SJSA1 (cell line): ENCODE measurements around the gene EEF1AKMT2. TPM values are rescaled to one million over a fixed set of nuclear protein-coding genes. Genes with fewer than 3 reads are reported as not detected.
A peak's percentile ranks its signal among the peaks of the same experiment; 100 is the strongest.
"Not testable (repeated sequence)": the region's sequence is repeated elsewhere in the genome, so short reads cannot be mapped to it uniquely, and the experiment has no call there.

Experiments used
- DNase-seq, 2 experiments: peaks; one replicate each; pipeline ENCODE4 v3.0.0-alpha.2; 2015 to 2020; ENCODE audit warnings: low spot score in 2 of 2, low read depth in 1 of 2
- H3K27ac ChIP-seq: fragments of 250-450 bp; sonication (Bioruptor Pico); 2 replicates; pipeline ENCODE4 v1.5.1; 2020; ENCODE audit warnings: mild to moderate bottlenecking, moderate library complexity
- H3K27me3 ChIP-seq: fragments of 250-450 bp; sonication (Bioruptor Pico); replicated peaks from 2 replicates; pipeline ENCODE4 v1.5.1; 2020; ENCODE audit warnings: mild to moderate bottlenecking, moderate library complexity
- H3K36me3 ChIP-seq: fragments of 250-450 bp; sonication (Bioruptor Pico); 2 replicates; pipeline ENCODE4 v1.5.1; 2020; ENCODE audit warnings: mild to moderate bottlenecking
- H3K4me1 ChIP-seq: fragments of 250-450 bp; sonication (Bioruptor Pico); replicated peaks from 2 replicates; pipeline ENCODE4 v1.6.1; 2021; ENCODE audit warnings: mild to moderate bottlenecking
- H3K4me3 ChIP-seq: fragments of 250-450 bp; sonication (Bioruptor Pico); 2 replicates; pipeline ENCODE4 v1.5.1; 2020; ENCODE audit warnings: mild to moderate bottlenecking
- H3K9me3 ChIP-seq: fragments of 250-450 bp; sonication (Bioruptor Pico); replicated peaks from 2 replicates; pipeline ENCODE4 v1.5.1; 2020; ENCODE audit warnings: mild to moderate bottlenecking
- total RNA-seq: library from RNA; depleted of rRNA; stranded (reverse); fragments of >200 nt; shearing (Covaris generic); gene quantifications from 2 replicates; pipeline ENCODE4 v1.2.3, GENCODE V29; 2014

Gene EEF1AKMT2
- total RNA-seq, 1 experiment from 2014 or later = 53.0 TPM

DNA sequence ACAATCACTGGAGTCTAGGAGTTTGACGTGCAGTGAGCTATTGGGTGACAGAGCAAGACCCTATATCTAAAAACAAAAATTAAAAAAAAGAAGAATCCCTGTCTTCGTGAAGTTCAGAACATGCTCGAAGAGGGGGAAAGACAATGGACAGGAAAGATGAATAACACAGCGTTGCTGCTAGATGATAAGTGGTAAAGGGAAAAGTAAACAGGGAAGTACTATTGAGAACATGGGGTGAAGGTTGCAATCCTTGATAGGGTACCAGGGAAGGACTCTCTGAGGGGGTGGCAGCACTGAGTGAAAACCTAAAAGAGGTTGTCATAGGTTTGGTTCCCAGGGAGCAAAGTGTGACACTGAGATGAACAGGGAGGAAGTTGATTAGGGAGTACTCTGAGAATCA is 7.1 kb upstream of the EEF1AKMT2 start:
- peaks cover 5% of the 10 kb centered on the region for H3K36me3 ChIP-seq
- DNase-seq = no peak

DNA sequence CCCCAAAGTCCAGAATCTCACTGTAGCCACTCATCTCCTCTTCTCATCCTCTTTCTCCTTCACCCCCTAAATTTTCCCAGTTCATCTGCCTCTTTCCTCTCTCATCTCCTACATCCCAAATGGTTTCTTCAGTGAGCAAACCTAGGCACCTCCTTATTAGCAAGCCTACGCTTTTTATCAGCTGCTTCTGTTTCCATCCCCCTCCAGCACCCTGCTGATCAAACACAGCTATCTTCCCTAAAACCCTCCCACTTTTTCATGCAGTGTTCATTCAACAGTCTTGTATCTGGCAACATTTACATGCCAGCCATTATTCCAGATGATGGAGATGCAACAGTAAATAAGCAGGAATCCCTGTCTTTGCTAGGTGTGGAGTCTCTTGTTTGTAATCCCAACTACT is 6.7 kb upstream of the EEF1AKMT2 start:
- peaks cover 5% of the 10 kb centered on the region for H3K36me3 ChIP-seq
- no peaks in the 10 kb centered on the region for H3K9me3 ChIP-seq
- peaks cover 3% of the 10 kb centered on the region; the same call in 1 of the 2 replicates for H3K4me1 ChIP-seq
- H3K4me3 ChIP-seq = no peak overlapping the region
- H3K27me3 ChIP-seq = no peaks in the 10 kb centered on the region
- peak in 1 of 2 experiments; percentile 6 for DNase-seq
- H3K27ac ChIP-seq = no peak overlapping the region

More for the DNA sequence above, 7.1 kb upstream of the EEF1AKMT2 start:
- Histone ChIP-seq H3K9me3 (no peaks in the 10 kb centered on the region), H3K4me1 (peaks cover 3% of the 10 kb centered on the region; the same call in 1 of the 2 replicates), H3K27me3 (no peaks in the 10 kb centered on the region), H3K27ac (no peak overlapping the region), H3K4me3 (no peak overlapping the region)

DNA sequence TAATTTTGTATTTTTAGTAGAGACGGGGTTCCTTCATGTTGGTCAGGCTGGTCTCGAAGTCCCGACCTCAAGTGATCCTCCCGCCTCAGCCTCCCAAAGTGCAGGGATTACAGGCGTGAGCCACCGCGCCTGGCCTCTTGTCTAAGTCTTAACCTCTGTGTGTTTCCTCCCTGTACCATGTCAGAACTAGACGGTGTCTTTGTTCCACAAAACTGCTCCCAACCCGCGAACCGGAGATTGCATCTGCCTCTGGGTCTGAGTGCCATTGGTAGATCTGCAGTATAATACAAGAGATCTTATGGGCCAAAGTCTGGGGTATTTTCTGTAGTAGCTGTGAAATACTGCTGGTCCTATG is 1.3 kb upstream of the EEF1AKMT2 start:
- DNase-seq = peak in 1 of 2 experiments; percentile 28
- 0 out of 2 replicates have a peak, but pooled peaks cover 5% of the 10 kb centered on the region for H3K4me1 ChIP-seq
- no peak overlapping the region for H3K27ac ChIP-seq
- H3K4me3 ChIP-seq = peak overlapping the region; percentile 90
- no peaks in the 10 kb centered on the region for H3K9me3 ChIP-seq
- peaks cover 29% of the 10 kb centered on the region for H3K36me3 ChIP-seq
- H3K27me3 ChIP-seq = no peaks in the 10 kb centered on the region

DNA sequence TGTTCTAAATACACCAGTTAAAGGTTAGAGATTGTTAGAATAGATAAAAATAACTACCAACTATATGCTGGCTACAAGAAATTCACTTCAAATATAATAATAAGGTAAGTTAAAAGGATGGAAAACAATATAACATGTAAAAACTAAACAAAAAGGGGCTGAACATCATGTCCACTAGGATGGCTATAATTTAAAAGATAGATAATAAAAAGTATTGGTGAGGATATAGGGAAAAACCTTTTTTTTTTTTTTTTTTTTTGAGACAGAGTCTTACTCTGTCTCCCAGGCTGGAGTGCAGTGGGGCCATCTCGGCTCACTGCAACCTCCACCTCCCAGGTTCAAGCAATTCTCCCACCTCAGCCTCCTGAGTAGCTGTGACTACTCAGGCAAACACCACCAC is 8.8 kb downstream of the EEF1AKMT2 start:
- H3K27ac ChIP-seq, DNase-seq, H3K4me1 ChIP-seq, H3K9me3 ChIP-seq, H3K4me3 ChIP-seq, H3K27me3 ChIP-seq: not testable (repeated sequence)
- H3K36me3 ChIP-seq = peaks cover 52% of the 10 kb centered on the region

DNA sequence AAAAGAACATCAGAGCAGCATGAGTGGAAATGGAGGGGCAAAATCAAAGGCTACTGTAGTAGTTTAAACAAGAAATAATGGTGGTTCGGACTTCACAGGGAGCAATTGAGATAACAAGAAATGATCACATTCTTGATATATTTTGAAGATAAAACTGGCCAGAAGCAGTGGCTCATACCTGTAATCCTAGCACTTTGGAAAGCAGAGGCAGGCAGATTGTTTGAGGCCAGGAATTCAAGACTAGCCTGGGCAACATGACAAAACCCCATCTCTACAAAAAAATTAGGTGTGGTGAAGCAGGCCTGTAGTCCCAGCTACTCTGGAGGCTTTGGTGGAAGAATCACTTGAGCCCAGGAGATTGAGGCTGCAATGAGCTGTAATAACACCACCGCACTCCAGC is 22.9 kb downstream of the EEF1AKMT2 start:
- Histone ChIP-seq H3K36me3 (peaks cover 65% of the 10 kb centered on the region), H3K4me3 (no peak overlapping the region), H3K9me3 (no peaks in the 10 kb centered on the region), H3K27me3 (no peaks in the 10 kb centered on the region), H3K27ac (no peak overlapping the region), H3K4me1 (no peaks in the 10 kb centered on the region)
- no peak for DNase-seq

DNA sequence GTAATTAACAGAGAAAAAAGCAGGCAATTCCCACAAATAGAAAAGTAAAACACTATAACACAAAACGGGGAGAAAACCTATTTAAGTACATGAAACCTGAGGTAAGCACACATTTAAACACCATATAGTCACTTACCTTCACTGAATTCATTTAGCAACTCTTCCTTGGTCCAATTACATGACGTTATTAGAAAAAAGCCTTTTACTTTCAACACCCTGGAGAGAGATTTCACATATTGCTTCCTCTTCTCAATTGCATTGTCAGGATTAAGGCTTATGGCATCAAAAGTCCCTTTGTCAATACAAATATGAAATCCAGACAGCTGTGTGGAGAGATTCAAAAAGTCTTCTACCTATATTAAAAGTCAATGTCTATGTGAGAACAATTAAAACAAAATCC is 26.4 kb downstream of the EEF1AKMT2 start:
- H3K9me3 ChIP-seq = no peaks in the 10 kb centered on the region

DNA sequence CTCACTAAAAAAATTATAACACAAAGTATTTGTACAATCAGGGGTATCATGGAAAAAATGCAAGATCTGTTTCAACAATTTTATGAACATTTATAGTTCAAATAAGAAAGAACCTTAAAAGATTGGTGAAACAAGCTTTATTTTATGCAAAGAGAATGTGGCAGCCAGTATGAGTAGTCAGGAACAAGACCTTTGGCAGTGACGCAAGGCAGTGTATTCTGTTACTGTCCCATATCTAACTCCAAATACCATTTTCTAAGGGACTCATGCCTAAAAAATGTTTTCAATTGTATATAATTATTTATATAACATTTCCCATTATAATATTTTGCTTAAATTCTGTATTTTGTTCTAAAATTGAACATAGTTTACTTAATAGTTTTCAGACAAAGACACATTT is 28.4 kb downstream of the EEF1AKMT2 start:
- no peak overlapping the region for H3K4me3 ChIP-seq
- H3K4me1 ChIP-seq = no peaks in the 10 kb centered on the region
- peaks cover 71% of the 10 kb centered on the region for H3K36me3 ChIP-seq
- no peak overlapping the region for H3K27ac ChIP-seq
- no peaks in the 10 kb centered on the region for H3K9me3 ChIP-seq
- H3K27me3 ChIP-seq = no peaks in the 10 kb centered on the region
- no peak for DNase-seq

More for the DNA sequence above, 26.4 kb downstream of the EEF1AKMT2 start:
- no peak overlapping the region for H3K4me3 ChIP-seq
- H3K4me1 ChIP-seq = no peaks in the 10 kb centered on the region
- no peak overlapping the region for H3K27ac ChIP-seq
- peaks cover 65% of the 10 kb centered on the region for H3K36me3 ChIP-seq
- DNase-seq = no peak
- H3K27me3 ChIP-seq = no peaks in the 10 kb centered on the region

DNA sequence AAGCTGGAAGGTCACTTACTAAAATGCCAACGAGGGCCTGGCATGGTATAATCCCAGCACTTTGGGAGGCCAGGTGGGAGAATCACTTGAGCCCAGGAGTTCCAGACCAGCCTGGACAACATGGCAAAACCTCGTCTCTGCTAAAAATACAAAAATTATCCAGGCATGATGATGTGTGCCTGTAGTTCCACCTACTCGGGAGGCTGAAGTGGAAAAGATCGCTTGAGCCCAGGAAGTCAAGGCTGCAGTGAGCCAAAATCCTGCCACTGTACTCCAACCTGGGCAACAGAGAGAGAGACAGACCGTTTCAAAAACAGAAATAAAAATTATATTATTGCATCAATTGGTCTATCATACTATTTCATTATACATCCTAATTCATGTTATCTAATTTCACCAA is 29.4 kb downstream of the EEF1AKMT2 start:
- peaks cover 73% of the 10 kb centered on the region for H3K36me3 ChIP-seq
- no peak overlapping the region for H3K27ac ChIP-seq
- H3K4me1 ChIP-seq = no peaks in the 10 kb centered on the region
- no peak overlapping the region for H3K4me3 ChIP-seq
- H3K27me3 ChIP-seq = no peaks in the 10 kb centered on the region
- no peak for DNase-seq
- no peaks in the 10 kb centered on the region for H3K9me3 ChIP-seq

DNA sequence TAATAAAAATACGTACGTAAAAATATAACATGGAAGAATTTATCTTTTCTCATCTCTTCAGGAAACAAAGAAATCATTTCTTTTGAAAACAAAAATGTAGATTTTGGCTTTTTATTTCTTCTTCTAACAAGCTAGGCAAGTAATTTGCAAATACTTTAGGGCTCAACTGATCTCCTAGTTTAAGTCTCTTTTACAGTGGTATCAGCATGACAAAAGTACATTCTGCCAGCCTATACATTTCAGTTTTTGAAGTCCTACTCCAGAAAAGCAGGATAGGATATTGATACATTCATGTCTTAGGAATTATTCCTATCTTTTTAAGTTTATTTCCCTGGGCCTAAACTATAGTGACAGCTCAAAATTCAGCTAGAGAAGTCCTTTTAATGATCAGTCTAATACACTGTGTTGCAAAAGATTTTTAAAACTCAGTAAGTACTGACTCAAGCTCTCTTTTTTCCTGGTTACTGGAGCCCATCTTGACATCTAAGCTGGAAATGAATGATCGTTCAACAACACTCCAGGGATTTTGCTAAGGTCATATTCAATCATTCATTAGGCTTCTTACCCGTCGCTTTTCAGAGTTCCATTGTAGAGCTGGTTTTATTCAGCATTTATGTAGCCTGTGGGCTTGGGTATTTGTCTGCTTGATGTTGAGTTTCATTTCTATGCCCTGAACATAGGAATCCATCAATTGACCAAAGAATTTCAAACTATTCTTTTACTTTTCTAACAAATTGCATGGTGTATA is 35.4 kb downstream of the EEF1AKMT2 start:
- no peak overlapping the region for H3K27ac ChIP-seq
- no peaks in the 10 kb centered on the region for H3K9me3 ChIP-seq
- no peak for DNase-seq
- H3K4me3 ChIP-seq = no peak overlapping the region
- no peaks in the 10 kb centered on the region for H3K27me3 ChIP-seq
- peaks cover 62% of the 10 kb centered on the region for H3K36me3 ChIP-seq
- H3K4me1 ChIP-seq = no peaks in the 10 kb centered on the region

DNA sequence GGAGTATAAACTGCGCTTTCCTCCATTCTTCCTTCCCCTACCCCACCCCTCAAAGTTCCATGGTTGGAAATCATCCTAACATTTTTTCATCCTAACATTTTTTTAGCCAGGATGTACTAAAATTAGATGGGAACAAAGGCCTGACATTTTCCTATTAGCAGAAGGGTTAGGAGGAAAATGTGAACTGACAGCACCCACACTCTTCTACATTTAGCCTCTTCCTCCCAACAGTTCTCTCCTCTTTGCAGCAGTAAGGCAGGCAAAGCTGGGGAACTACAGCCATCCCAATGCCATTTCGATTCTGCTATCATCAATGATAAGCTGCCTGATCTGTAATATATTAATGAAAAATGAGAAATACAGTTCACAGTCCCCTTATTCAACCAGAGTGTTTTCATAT is 36.1 kb downstream of the EEF1AKMT2 start:
- H3K4me1 ChIP-seq = no peaks in the 10 kb centered on the region

DNA sequence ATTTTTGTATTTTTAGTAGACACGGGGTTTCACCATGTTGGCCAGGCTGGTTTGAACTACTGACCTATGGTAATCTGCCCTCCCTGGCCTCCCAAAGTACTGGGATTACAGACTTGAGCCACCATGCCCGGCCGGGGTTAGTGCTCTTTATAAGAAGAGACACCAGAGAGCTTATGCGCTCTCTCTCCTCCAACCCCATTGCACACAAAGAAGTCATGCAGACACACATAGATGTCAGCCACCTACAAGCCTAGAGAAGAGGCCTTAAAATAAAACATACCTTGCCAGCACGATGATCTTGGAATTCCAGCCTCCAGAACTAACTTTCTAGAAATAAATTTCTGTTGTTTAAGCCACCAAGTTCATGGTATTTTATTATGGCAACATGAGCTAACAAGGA is 37.5 kb downstream of the EEF1AKMT2 start:
- no peaks in the 10 kb centered on the region for H3K27me3 ChIP-seq
- no peaks in the 10 kb centered on the region for H3K4me1 ChIP-seq
- no peak for DNase-seq
- H3K36me3 ChIP-seq = peaks cover 48% of the 10 kb centered on the region
- no peak overlapping the region for H3K27ac ChIP-seq
- H3K4me3 ChIP-seq = no peak overlapping the region
- H3K9me3 ChIP-seq = no peaks in the 10 kb centered on the region

More for the DNA sequence above, 36.1 kb downstream of the EEF1AKMT2 start:
- Histone ChIP-seq H3K4me3 (no peak overlapping the region), H3K27ac (no peak overlapping the region), H3K27me3 (no peaks in the 10 kb centered on the region), H3K36me3 (peaks cover 57% of the 10 kb centered on the region), H3K9me3 (no peaks in the 10 kb centered on the region)
- no peak for DNase-seq

DNA sequence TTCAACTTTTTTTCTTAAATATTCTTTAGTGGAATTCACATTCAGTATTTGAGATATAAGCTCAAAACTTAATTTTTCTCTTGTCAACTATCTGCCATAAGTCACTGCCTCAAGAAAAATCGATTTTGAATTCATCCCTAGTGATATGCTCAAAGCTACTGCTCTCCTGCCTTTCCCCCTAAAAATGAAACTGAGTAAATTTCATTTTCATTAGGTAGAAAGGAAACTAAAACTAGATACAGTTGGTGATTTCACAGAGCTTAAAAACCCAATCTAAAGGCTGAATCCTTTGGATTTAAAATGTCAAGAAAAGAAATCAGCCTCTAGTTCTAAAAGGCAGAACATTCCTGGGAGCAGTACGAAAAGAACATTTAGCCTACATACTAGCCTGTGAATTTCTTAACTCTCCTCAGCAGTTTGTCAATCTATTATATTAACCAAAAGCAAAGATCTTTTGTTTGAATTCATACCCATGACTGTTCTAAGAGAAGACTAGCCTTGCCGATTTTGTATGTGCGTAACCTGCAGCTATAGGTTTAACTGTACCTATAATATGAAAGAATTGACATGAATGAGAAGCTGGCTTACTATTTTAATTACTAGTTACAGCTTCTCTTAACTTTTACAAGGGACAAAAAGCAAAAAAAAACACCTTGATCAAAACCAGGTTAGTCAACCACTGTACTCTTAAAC is 42.6 kb downstream of the EEF1AKMT2 start:
- H3K27ac ChIP-seq = no peak overlapping the region
- no peaks in the 10 kb centered on the region for H3K27me3 ChIP-seq
- no peaks in the 10 kb centered on the region for H3K9me3 ChIP-seq
- H3K4me3 ChIP-seq = no peak overlapping the region
- H3K36me3 ChIP-seq = peaks cover 16% of the 10 kb centered on the region
- H3K4me1 ChIP-seq = peaks cover 18% of the 10 kb centered on the region
- DNase-seq = no peak

DNA sequence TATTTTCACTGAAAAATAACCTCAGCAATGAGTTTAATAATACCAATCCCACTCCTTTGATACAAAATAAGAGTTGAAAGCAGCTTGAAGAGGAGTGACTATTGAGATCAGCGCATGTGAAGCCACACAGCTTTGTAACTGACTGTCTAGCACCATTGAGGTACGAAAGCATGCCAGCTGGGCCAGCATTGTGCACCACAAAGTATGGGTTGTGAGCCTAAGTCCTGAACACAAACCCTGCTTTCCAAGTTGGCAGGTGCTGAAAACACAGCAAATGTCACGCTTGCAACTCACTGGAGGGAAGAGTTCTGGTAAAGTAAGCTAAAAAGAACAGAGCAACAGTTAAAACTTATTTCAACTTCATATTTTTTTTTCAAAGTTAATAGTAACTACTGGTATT is 43.5 kb downstream of the EEF1AKMT2 start:
- peaks cover 16% of the 10 kb centered on the region for H3K36me3 ChIP-seq
- H3K27me3 ChIP-seq = no peaks in the 10 kb centered on the region
- DNase-seq = no peak
- H3K27ac ChIP-seq = no peak overlapping the region
- no peaks in the 10 kb centered on the region for H3K9me3 ChIP-seq
- H3K4me3 ChIP-seq = no peak overlapping the region
- H3K4me1 ChIP-seq = peaks cover 18% of the 10 kb centered on the region

DNA sequence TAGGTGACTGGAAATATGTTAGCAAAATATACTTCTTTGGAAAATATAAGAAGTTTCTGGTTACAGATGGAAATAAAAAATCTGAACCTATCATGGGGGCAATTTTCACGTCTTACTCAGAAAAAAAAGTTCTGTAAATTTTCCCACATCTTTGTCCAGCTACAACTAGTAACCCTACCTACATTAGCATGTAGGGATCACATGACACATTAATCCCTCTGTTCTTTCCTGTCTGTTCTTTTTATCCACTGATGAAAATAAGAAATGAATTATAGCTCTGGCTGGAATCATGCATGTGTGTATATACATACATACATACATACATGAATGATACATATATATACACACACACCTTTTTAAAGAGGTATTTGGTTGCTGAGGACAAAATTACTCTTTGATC is 43.9 kb downstream of the EEF1AKMT2 start:
- DNase-seq = no peak
- Histone ChIP-seq H3K9me3 (no peaks in the 10 kb centered on the region), H3K4me1 (peaks cover 19% of the 10 kb centered on the region), H3K27me3 (no peaks in the 10 kb centered on the region), H3K27ac (no peak overlapping the region), H3K36me3 (peaks cover 16% of the 10 kb centered on the region), H3K4me3 (no peak overlapping the region)
